H1 (cell line): ENCODE measurements around the gene CD180. TPM values are rescaled to one million over a fixed set of nuclear protein-coding genes. Genes with fewer than 3 reads are reported as not detected.

Experiments
- CTCF ChIA-PET: fragments of 300-600 bp; sonication (Branson Sonifier 250); formaldehyde crosslinking; loops from one replicate; lab custom pipeline; 2021; ENCODE audit not compliant: partially characterized antibody; lab: Charles Lee
- POLR2A ChIA-PET: fragments of 300-600 bp; sonication (Branson Sonifier 250); formaldehyde crosslinking; loops from one replicate; lab custom pipeline; 2021; ENCODE audit warnings: inconsistent platforms; ENCODE audit not compliant: partially characterized antibody; lab: Charles Lee
- DNase-seq, 2 experiments: peaks; one replicate each; pipeline versions ENCODE4 v3.0.0 to v3.0.0-alpha.2; 2010 to 2022; ENCODE audit warnings: low spot score in 2 of 2, low read depth in 1 of 2, mixed read lengths in 1 of 2
- FAIRE-seq: peaks from 2 replicates; lab custom pipeline; 2011; peaks lifted over from hg19 to GRCh38; lab: Jason Lieb, UNC
- H2AFZ ChIP-seq: 2 replicates; pipeline ENCODE4 v1.8.1; 2012; ENCODE audit warnings: low read length, inconsistent platforms
- H2AK5ac ChIP-seq: 2 replicates; pipeline ENCODE4 v1.6.1; 2013; ENCODE audit warnings: low read depth, low read length
- H2BK120ac ChIP-seq: replicated peaks from 2 replicates; pipeline ENCODE3; 2013; ENCODE audit warnings: low read depth, low read length, inconsistent platforms
- H2BK12ac ChIP-seq: 2 replicates; pipeline ENCODE4 v1.6.1; 2013; ENCODE audit warnings: low read depth, low read length
- H2BK15ac ChIP-seq: 2 replicates; pipeline ENCODE4 v1.6.1; 2013; ENCODE audit warnings: low read length
- H2BK20ac ChIP-seq: 2 replicates; pipeline ENCODE4 v1.6.1; 2013; ENCODE audit warnings: low read length
- H2BK5ac ChIP-seq: 2 replicates; pipeline ENCODE4 v1.6.1; 2013; ENCODE audit warnings: low read depth, low read length
- H3K14ac ChIP-seq: 2 replicates; pipeline ENCODE4 v1.6.1; 2013; ENCODE audit warnings: inconsistent platforms; ENCODE audit not compliant: insufficient read length
- H3K18ac ChIP-seq: 2 replicates; pipeline ENCODE4 v1.6.1; 2013; ENCODE audit warnings: low read length; ENCODE audit errors: extremely low read depth
- H3K23ac ChIP-seq: 2 replicates; pipeline ENCODE4 v1.6.1; 2013; ENCODE audit warnings: inconsistent platforms; ENCODE audit not compliant: insufficient read length
- H3K23me2 ChIP-seq: 2 replicates; pipeline ENCODE4 v1.6.1; 2013; ENCODE audit warnings: low read depth, low read length
- H3K27ac ChIP-seq: 2 replicates; pipeline ENCODE4 v1.6.1; 2011; ENCODE audit warnings: low read depth, low read length, inconsistent platforms
- H3K27me3 ChIP-seq, 4 experiments: replicated peaks in 1 of 4; 1 replicate in 1 of 4; 2 replicates in 3 of 4; pipeline versions ENCODE4 v1.6.1 to v1.8.1; 2011 to 2013; ENCODE audit warnings: low read length in 3 of 4, mild to moderate bottlenecking in 3 of 4, inconsistent platforms in 2 of 4, mixed read lengths in 2 of 4, moderate library complexity in 1 of 4; ENCODE audit not compliant: control insufficient read depth in 3 of 4, insufficient read depth in 3 of 4; ENCODE audit errors: extremely low read depth in 1 of 4
- H3K36me3 ChIP-seq, 4 experiments: 2 replicates each; pipeline versions ENCODE4 v1.6.1 to v1.8.1; 2011 to 2013; ENCODE audit warnings: mild to moderate bottlenecking in 4 of 4, low read length in 3 of 4, moderate library complexity in 2 of 4, control low read depth in 1 of 4, inconsistent platforms in 1 of 4; ENCODE audit not compliant: insufficient read depth in 4 of 4, control insufficient read depth in 2 of 4
- H3K4ac ChIP-seq: replicated peaks from 2 replicates; pipeline ENCODE3; 2013; ENCODE audit warnings: low read length, low read depth, mixed read lengths, inconsistent platforms; ENCODE audit not compliant: insufficient read length
- H3K4me1 ChIP-seq, 4 experiments: replicated peaks in 1 of 4; 1 replicate in 1 of 4; 2 replicates in 3 of 4; pipeline versions ENCODE4 v1.6.1 to v1.8.1; 2011 to 2013; ENCODE audit warnings: low read length in 3 of 4, inconsistent platforms in 2 of 4, mixed read lengths in 1 of 4; ENCODE audit not compliant: insufficient read depth in 4 of 4, control insufficient read depth in 3 of 4
- H3K4me2 ChIP-seq, 2 experiments: 2 replicates each; pipeline versions ENCODE4 v1.6.1 to v1.8.1; 2011 to 2013; ENCODE audit warnings: low read depth in 2 of 2, low read length in 2 of 2, control low read depth in 1 of 2, inconsistent platforms in 1 of 2, mild to moderate bottlenecking in 1 of 2; ENCODE audit not compliant: insufficient read depth in 1 of 2
- H3K4me3 ChIP-seq, 4 experiments: fragments of 200-600, 300-600 bp in 1 of 4; sonication (generic), shearing (Covaris generic), sonication (Bioruptor Twin) in 1 of 4; 2 replicates each; pipeline versions ENCODE4 v1.5.1 to v1.8.1; 2011 to 2016; ENCODE audit warnings: low read length in 4 of 4, low read depth in 3 of 4, control low read depth in 2 of 4, inconsistent platforms in 2 of 4, mild to moderate bottlenecking in 2 of 4, mixed read lengths in 1 of 4, moderate library complexity in 1 of 4; ENCODE audit not compliant: insufficient read depth in 2 of 4; ENCODE audit errors: extremely low read depth in 1 of 4
- H3K56ac ChIP-seq: replicated peaks from 2 replicates; pipeline ENCODE3; 2013; ENCODE audit warnings: low read depth, mild to moderate bottlenecking, mixed read lengths, low read length, inconsistent platforms; ENCODE audit not compliant: insufficient read length
- H3K79me1 ChIP-seq: 2 replicates; pipeline ENCODE4 v1.6.1; 2013; ENCODE audit warnings: low read depth, low read length, control low read depth
- H3K79me2 ChIP-seq, 2 experiments: 2 replicates each; pipeline versions ENCODE4 v1.6.1 to v1.8.1; 2012 to 2013; ENCODE audit warnings: low read length in 2 of 2, mild to moderate bottlenecking in 2 of 2, inconsistent platforms in 1 of 2; ENCODE audit not compliant: insufficient read depth in 2 of 2, control insufficient read depth in 1 of 2
- H3K9ac ChIP-seq, 4 experiments: replicated peaks in 1 of 4; 1 replicate in 1 of 4; 2 replicates in 3 of 4; pipeline versions ENCODE4 v1.6.1 to v1.8.1; 2011 to 2013; ENCODE audit warnings: low read depth in 3 of 4, low read length in 3 of 4, control low read depth in 2 of 4, mild to moderate bottlenecking in 2 of 4, moderate library complexity in 2 of 4, inconsistent platforms in 1 of 4; ENCODE audit errors: extremely low read depth in 1 of 4
- H3K9me3 ChIP-seq, 2 experiments: 2 replicates each; pipeline versions ENCODE4 v1.6.1 to v1.8.1; 2012 to 2013; ENCODE audit warnings: mild to moderate bottlenecking in 2 of 2, moderate library complexity in 2 of 2, control low read depth in 1 of 2, inconsistent platforms in 1 of 2, low read depth in 1 of 2, low read length in 1 of 2, mixed read lengths in 1 of 2; ENCODE audit not compliant: insufficient read depth in 2 of 2
- H4K20me1 ChIP-seq, 2 experiments: replicated peaks in 1 of 2; 2 replicates each; pipeline versions ENCODE3 to v1.8.1; 2011 to 2013; ENCODE audit warnings: inconsistent platforms in 2 of 2, low read length in 2 of 2, mild to moderate bottlenecking in 1 of 2; ENCODE audit not compliant: insufficient read depth in 2 of 2, control insufficient read depth in 1 of 2
- H4K5ac ChIP-seq: 2 replicates; pipeline ENCODE4 v1.6.1; 2013; ENCODE audit warnings: low read length, low read depth, mixed read lengths, inconsistent platforms; ENCODE audit not compliant: insufficient read length
- H4K8ac ChIP-seq: 2 replicates; pipeline ENCODE4 v1.8.0; 2013; ENCODE audit warnings: mild to moderate bottlenecking, moderate library complexity, low read length, inconsistent platforms; ENCODE audit not compliant: insufficient read depth; ENCODE audit errors: extremely low read depth
- H4K91ac ChIP-seq: replicated peaks from 2 replicates; pipeline ENCODE3; 2013; ENCODE audit warnings: low read length, mixed read lengths, inconsistent platforms; ENCODE audit not compliant: insufficient read length
- CREB1 ChIP-seq: IDR thresholded peaks from 2 replicates; pipeline ENCODE4 v1.6.1; 2012; ENCODE audit warnings: inconsistent platforms
- CTCF ChIP-seq, 3 experiments: IDR thresholded peaks; 1 replicate in 2 of 3; 2 replicates in 1 of 3; pipeline versions ENCODE4 v1.5.1 to v1.6.1; 2011; ENCODE audit warnings: low read length in 3 of 3, mild to moderate bottlenecking in 3 of 3, inconsistent platforms in 2 of 3, low read depth in 1 of 3, moderate library complexity in 1 of 3; ENCODE audit not compliant: insufficient read depth in 1 of 3; ENCODE audit errors: control extremely low read depth in 1 of 3
- HDAC2 ChIP-seq, 2 experiments: fragments of 300-600 bp in 1 of 2; sonication (generic) in 1 of 2; IDR thresholded peaks; 2 replicates each; pipeline ENCODE4 v1.6.1; 2011 to 2012; ENCODE audit warnings: low read depth in 2 of 2, low read length in 2 of 2, mild to moderate bottlenecking in 2 of 2, moderate library complexity in 2 of 2, borderline replicate concordance in 1 of 2, inconsistent platforms in 1 of 2
- JUND ChIP-seq: IDR thresholded peaks from 2 replicates; pipeline ENCODE4 v1.6.1; 2011; ENCODE audit warnings: mild to moderate bottlenecking, improper control_type of control experiment, low read length
- KDM5A ChIP-seq: fragments of 200-600 bp; IDR thresholded peaks from 2 replicates; pipeline ENCODE4 v1.7.1; 2012; ENCODE audit warnings: mild to moderate bottlenecking, low read length, inconsistent platforms, mixed read lengths
- MAX ChIP-seq: IDR thresholded peaks from 2 replicates; pipeline ENCODE4 v1.6.1; 2012; ENCODE audit warnings: inconsistent platforms
- NRF1 ChIP-seq: IDR thresholded peaks from 2 replicates; pipeline ENCODE4 v1.6.1; 2011; ENCODE audit warnings: mild to moderate bottlenecking, low read depth, low read length, improper control_type of control experiment
- RAD21 ChIP-seq, 2 experiments: IDR thresholded peaks in 1 of 2; conservative IDR thresholded peaks in 1 of 2; 2 replicates each; pipeline ENCODE4 v1.6.1; 2011; ENCODE audit warnings: low read depth in 2 of 2, low read length in 2 of 2, improper control_type of control experiment in 1 of 2, inconsistent platforms in 1 of 2, mild to moderate bottlenecking in 1 of 2, moderate library complexity in 1 of 2
- RFX5 ChIP-seq: IDR thresholded peaks from 2 replicates; pipeline ENCODE4 v1.6.1; 2011; ENCODE audit warnings: low read depth, low read length, improper control_type of control experiment, borderline replicate concordance
- SP2 ChIP-seq: IDR thresholded peaks from 2 replicates; pipeline ENCODE4 v1.6.1; 2012; ENCODE audit warnings: mild to moderate bottlenecking, low read length, inconsistent platforms
- ZNF274 ChIP-seq: IDR thresholded peaks from 2 replicates; pipeline ENCODE4 v1.7.0; 2012; ENCODE audit warnings: low read length, borderline replicate concordance; ENCODE audit errors: extremely low read depth
- WGBS, 2 experiments: shearing (Covaris generic) in 1 of 2; methylation state at CpG; one replicate each; pipeline versions ENCODE4 v1.1.6 to v1.1.7; 2013 to 2015; ENCODE audit warnings: low lambda C conversion rate in 2 of 2, mixed read lengths in 2 of 2, inconsistent platforms in 1 of 2, low coverage in 1 of 2, missing lambda C conversion rate in 1 of 2; ENCODE audit not compliant: insufficient replicate concordance in 2 of 2, insufficient coverage in 1 of 2, insufficient read length in 1 of 2; ENCODE audit errors: extremely low coverage in 1 of 2, missing lambda C conversion rate in 1 of 2; 5-methylcytosine and 5-hydroxymethylcytosine counted together
- polyA plus RNA-seq, 7 experiments: library from polyadenylated mRNA; depleted of rRNA in 3 of 7; stranded (reverse) in 5 of 7; unstranded in 2 of 7; fragments of >200 nt in 5 of 7; fragments of 200-250 nt in 2 of 7; gene quantifications; 1 replicate in 5 of 7; 2 replicates in 1 of 7; 4 replicates in 1 of 7; pipeline versions ENCODE4 v1.2.1 to v1.2.3, GENCODE V29; 2011 to 2013; ENCODE audit warnings: missing spikeins in 2 of 7, mixed read lengths in 2 of 7
- total RNA-seq: library from RNA; stranded (reverse); fragmentation: NEBNext Ultra II Directional; extraction: Animal tissue kit (Norgen Biotek cat#: 25700); gene quantifications from 2 replicates; pipeline ENCODE4 v1.2.1, GENCODE V29; 2021

CD180 gene
- total and polyA plus RNA-seq, 2 of the 8 experiments (the other 6 are each of a cell fraction or from before 2014, with no cell fraction given) = not detected

GRCh38 chr5:67190410-67190809 is 6.2 kb downstream of the CD180 start:
- H4K8ac ChIP-seq = no peak overlapping the region
- no peaks in the 10 kb centered on the region for H3K27me3 ChIP-seq
- H4K91ac ChIP-seq = no peak overlapping the region
- H2BK12ac ChIP-seq = no peak overlapping the region
- no peak overlapping the region for H3K56ac ChIP-seq
- no peak overlapping the region for H3K14ac ChIP-seq
- no peak overlapping the region for H4K5ac ChIP-seq
- no peaks in the 10 kb centered on the region for H4K20me1 ChIP-seq
- H3K4ac ChIP-seq = no peak overlapping the region
- no peak overlapping the region for H3K4me3 ChIP-seq
- no peak overlapping the region for H3K4me2 ChIP-seq
- H2AFZ ChIP-seq = no peak overlapping the region; the same call in 1 of the 2 replicates
- no peak overlapping the region; the same call in 1 of the 2 replicates for H2AK5ac ChIP-seq
- no peak overlapping the region for H3K27ac ChIP-seq
- H3K36me3 ChIP-seq = no peaks in the 10 kb centered on the region
- H3K79me2 ChIP-seq = no peaks in the 10 kb centered on the region
- H2BK5ac ChIP-seq = 0 out of 2 replicates have a peak overlapping the region, but pooled peaks have one; percentile 17
- ChIA-PET CTCF (interaction anchor here (1.1 kb wide), 1 partner anchor 22 kb away, joined by 3 read pairs; no protein-coding TSS in a partner anchor), POLR2A (no interaction called here)
- no peaks in the 10 kb centered on the region for H3K79me1 ChIP-seq
- H3K23me2 ChIP-seq = no peaks in the 10 kb centered on the region
- H2BK120ac ChIP-seq = no peak overlapping the region
- H3K23ac ChIP-seq = no peak overlapping the region
- no peak for FAIRE-seq
- no peak overlapping the region for H3K9ac ChIP-seq
- DNase-seq = no peak
- H3K4me1 ChIP-seq = peaks cover 0 to 11% (median 3%) of the 10 kb centered on the region in 4 experiments; a peak in 3 of 7 replicates
- WGBS, 2 experiments = 94% methylated on average over 4 of the region's 4 CpGs; no CpG with 5 or more reads in 1 of the 2 experiments
- peak overlapping the region; percentile 9; the same call in 1 of the 2 replicates for H2BK15ac ChIP-seq
- H2BK20ac ChIP-seq = no peak overlapping the region
- no peak overlapping the region for H3K18ac ChIP-seq
- H3K9me3 ChIP-seq = peaks cover 0 to 7% of the 10 kb centered on the region in 2 experiments; a peak in 1 of 4 replicates
- no peak for TF ChIP-seq ZNF274
- no peak for TF ChIP-seq NRF1
- TF ChIP-seq CREB1 = no peak
- TF ChIP-seq KDM5A = no peak
- no peak for TF ChIP-seq MAX
- TF ChIP-seq RAD21 (IDR thresholded peaks at IDR 0.05 in 1 of 2, conservative IDR thresholded peaks at IDR 0.05 in 1 of 2; ENCODE audit: low read depth in 2 of 2, low read length in 2 of 2) = no peak
- no peak for TF ChIP-seq HDAC2 (IDR thresholded peaks at IDR 0.05; ENCODE audit: borderline replicate concordance in 1 of 2, low read depth in 2 of 2, low read length in 2 of 2)
- no peak for TF ChIP-seq SP2
- no peak for TF ChIP-seq RFX5
- TF ChIP-seq JUND = no peak
- TF ChIP-seq CTCF (IDR thresholded peaks at IDR 0.05; ENCODE audit: control extremely low read depth in 1 of 3, insufficient read depth in 1 of 3, low read depth in 1 of 3, low read length in 3 of 3) = no peak
